ENCODE results near the gene MIB1.
"Not testable (repeated sequence)": the region's sequence is repeated elsewhere in the genome, so short reads cannot be mapped to it uniquely, and the experiment has no call there.

Gene MIB1

GRCh38 chr18:21727702-21728101 is 12.9 kb upstream of the MIB1 start:
- no peaks in the 10 kb centered on the region for H3K9me3 ChIP-seq (ENCODE audit: control insufficient read depth, low read length)
- H3K9ac ChIP-seq (ENCODE audit: low read length): no peak overlapping the region
- H3K27me3 ChIP-seq (ENCODE audit: control insufficient read depth, insufficient read depth, low read length): no peaks in the 10 kb centered on the region
- no peak overlapping the region for H3K4me3 ChIP-seq (ENCODE audit: low read length)
- H3K4me1 ChIP-seq (ENCODE audit: control insufficient read depth, insufficient read depth, low read length): no peaks in the 10 kb centered on the region
- no peaks in the 10 kb centered on the region for H3K36me3 ChIP-seq (ENCODE audit: control insufficient read depth, insufficient read depth, low read length)

- Histone ChIP-seq H3K4me3 (ENCODE audit: low read length) (no peak overlapping the region), H3K9ac (ENCODE audit: low read length) (no peak overlapping the region), H3K27me3 (ENCODE audit: control insufficient read depth, insufficient read depth, low read length) (no peaks in the 10 kb centered on the region), H3K36me3 (ENCODE audit: control insufficient read depth, insufficient read depth, low read length) (no peaks in the 10 kb centered on the region), H3K9me3 (ENCODE audit: control insufficient read depth, low read length) (no peaks in the 10 kb centered on the region), H3K4me1 (ENCODE audit: control insufficient read depth, insufficient read depth, low read length) (peaks cover 12% of the 10 kb centered on the region)
Observed at GRCh38 chr18:21733011-21733410, 7.6 kb upstream of the MIB1 start.

GRCh38 chr18:21735452-21736015 is 5.1 kb upstream of the MIB1 start:
- no peaks in the 10 kb centered on the region for H3K27me3 ChIP-seq (ENCODE audit: control insufficient read depth, insufficient read depth, low read length)
- H3K4me3 ChIP-seq (ENCODE audit: low read length): no peak overlapping the region
- H3K4me1 ChIP-seq (ENCODE audit: control insufficient read depth, insufficient read depth, low read length): peaks cover 12% of the 10 kb centered on the region
- no peaks in the 10 kb centered on the region for H3K9me3 ChIP-seq (ENCODE audit: control insufficient read depth, low read length)
- H3K36me3 ChIP-seq (ENCODE audit: control insufficient read depth, insufficient read depth, low read length): no peaks in the 10 kb centered on the region
- peak overlapping the region; percentile 25 for H3K9ac ChIP-seq (ENCODE audit: low read length)

GRCh38 chr18:21736926-21737325 is 3.7 kb upstream of the MIB1 start:
- H3K36me3 ChIP-seq (ENCODE audit: control insufficient read depth, insufficient read depth, low read length); H3K9me3 ChIP-seq (ENCODE audit: control insufficient read depth, low read length); H3K27me3 ChIP-seq (ENCODE audit: control insufficient read depth, insufficient read depth, low read length); H3K4me3 ChIP-seq (ENCODE audit: low read length); H3K9ac ChIP-seq (ENCODE audit: low read length): not testable (repeated sequence)
- H3K4me1 ChIP-seq (ENCODE audit: control insufficient read depth, insufficient read depth, low read length): peaks cover 12% of the 10 kb centered on the region

GRCh38 chr18:21739604-21740537 is 721 bp upstream of the MIB1 start:
- H3K9me3 ChIP-seq (ENCODE audit: control insufficient read depth, low read length): no peaks in the 10 kb centered on the region
- no peaks in the 10 kb centered on the region for H3K36me3 ChIP-seq (ENCODE audit: control insufficient read depth, insufficient read depth, low read length)
- no peaks in the 10 kb centered on the region for H3K27me3 ChIP-seq (ENCODE audit: control insufficient read depth, insufficient read depth, low read length)
- H3K4me1 ChIP-seq (ENCODE audit: control insufficient read depth, insufficient read depth, low read length): peaks cover 12% of the 10 kb centered on the region
- peak overlapping the region; percentile 98 for H3K9ac ChIP-seq (ENCODE audit: low read length)
- H3K4me3 ChIP-seq (ENCODE audit: low read length): no peak overlapping the region

GRCh38 chr18:21741312-21741561 is 645 bp downstream of the MIB1 start:
- no peaks in the 10 kb centered on the region for H3K27me3 ChIP-seq (ENCODE audit: control insufficient read depth, insufficient read depth, low read length)
- H3K4me3 ChIP-seq (ENCODE audit: low read length): peak overlapping the region; percentile 60
- H3K9me3 ChIP-seq (ENCODE audit: control insufficient read depth, low read length): no peaks in the 10 kb centered on the region
- peak overlapping the region; percentile 98 for H3K9ac ChIP-seq (ENCODE audit: low read length)
- H3K4me1 ChIP-seq (ENCODE audit: control insufficient read depth, insufficient read depth, low read length): no peaks in the 10 kb centered on the region
- H3K36me3 ChIP-seq (ENCODE audit: control insufficient read depth, insufficient read depth, low read length): no peaks in the 10 kb centered on the region

GRCh38 chr18:21741562-21742314 is 1.1 kb downstream of the MIB1 start:
- H3K27me3 ChIP-seq (ENCODE audit: control insufficient read depth, insufficient read depth, low read length): no peaks in the 10 kb centered on the region
- H3K9me3 ChIP-seq (ENCODE audit: control insufficient read depth, low read length): no peaks in the 10 kb centered on the region
- H3K4me3 ChIP-seq (ENCODE audit: low read length): peak overlapping the region; percentile 60
- H3K36me3 ChIP-seq (ENCODE audit: control insufficient read depth, insufficient read depth, low read length): no peaks in the 10 kb centered on the region
- peak overlapping the region; percentile 98 for H3K9ac ChIP-seq (ENCODE audit: low read length)
- no peaks in the 10 kb centered on the region for H3K4me1 ChIP-seq (ENCODE audit: control insufficient read depth, insufficient read depth, low read length)

- Histone ChIP-seq H3K9me3 (ENCODE audit: control insufficient read depth, low read length) (no peaks in the 10 kb centered on the region), H3K4me1 (ENCODE audit: control insufficient read depth, insufficient read depth, low read length) (no peaks in the 10 kb centered on the region), H3K9ac (ENCODE audit: low read length) (peak overlapping the region; percentile 98), H3K4me3 (ENCODE audit: low read length) (peak overlapping the region; percentile 60), H3K36me3 (ENCODE audit: control insufficient read depth, insufficient read depth, low read length) (no peaks in the 10 kb centered on the region), H3K27me3 (ENCODE audit: control insufficient read depth, insufficient read depth, low read length) (no peaks in the 10 kb centered on the region)
Observed at GRCh38 chr18:21742315-21742687, 1.7 kb downstream of the MIB1 start.

GRCh38 chr18:21743166-21743832 is 2.7 kb downstream of the MIB1 start:
- peaks cover 6% of the 10 kb centered on the region for H3K4me1 ChIP-seq (ENCODE audit: control insufficient read depth, insufficient read depth, low read length)
- H3K27me3 ChIP-seq (ENCODE audit: control insufficient read depth, insufficient read depth, low read length): no peaks in the 10 kb centered on the region
- H3K9me3 ChIP-seq (ENCODE audit: control insufficient read depth, low read length): no peaks in the 10 kb centered on the region
- H3K9ac ChIP-seq (ENCODE audit: low read length): no peak overlapping the region
- H3K4me3 ChIP-seq (ENCODE audit: low read length): no peak overlapping the region
- H3K36me3 ChIP-seq (ENCODE audit: control insufficient read depth, insufficient read depth, low read length): no peaks in the 10 kb centered on the region

- H3K27me3 ChIP-seq (ENCODE audit: control insufficient read depth, insufficient read depth, low read length): no peaks in the 10 kb centered on the region
- peaks cover 6% of the 10 kb centered on the region for H3K4me1 ChIP-seq (ENCODE audit: control insufficient read depth, insufficient read depth, low read length)
- no peaks in the 10 kb centered on the region for H3K36me3 ChIP-seq (ENCODE audit: control insufficient read depth, insufficient read depth, low read length)
- H3K4me3 ChIP-seq (ENCODE audit: low read length): no peak overlapping the region
- no peaks in the 10 kb centered on the region for H3K9me3 ChIP-seq (ENCODE audit: control insufficient read depth, low read length)
- H3K9ac ChIP-seq (ENCODE audit: low read length): no peak overlapping the region
Observed at GRCh38 chr18:21745231-21745630, 4.6 kb downstream of the MIB1 start.

- Histone ChIP-seq H3K9ac (ENCODE audit: low read length) (no peak overlapping the region), H3K27me3 (ENCODE audit: control insufficient read depth, insufficient read depth, low read length) (no peaks in the 10 kb centered on the region), H3K36me3 (ENCODE audit: control insufficient read depth, insufficient read depth, low read length) (no peaks in the 10 kb centered on the region), H3K4me3 (ENCODE audit: low read length) (no peak overlapping the region), H3K4me1 (ENCODE audit: control insufficient read depth, insufficient read depth, low read length) (peaks cover 6% of the 10 kb centered on the region), H3K9me3 (ENCODE audit: control insufficient read depth, low read length) (no peaks in the 10 kb centered on the region)
Observed at GRCh38 chr18:21747268-21747667, 6.7 kb downstream of the MIB1 start.

All from mucosa of stomach (tissue), 1 donor.